HepG2 (cell line): ENCODE results near the gene NEURL1.

Experiments
- RFX5 ChIP-seq: IDR thresholded peaks from 2 replicates; pipeline ENCODE4 v1.6.1; 2011; ENCODE audit warnings: low read depth, low read length, improper control_type of control experiment
- ZNF24 ChIP-seq: fragments of 450-650 bp; IDR thresholded peaks from 2 replicates; pipeline ENCODE4 v1.6.1; 2017; ENCODE audit warnings: antibody characterized with exemption, mild to moderate bottlenecking
- ZNF274 ChIP-seq: sonication (generic); formaldehyde crosslinking; IDR thresholded peaks from 2 replicates; pipeline ENCODE4 v1.5.1; 2020; ENCODE audit warnings: mild to moderate bottlenecking, missing genetic modification reagents

DNA sequence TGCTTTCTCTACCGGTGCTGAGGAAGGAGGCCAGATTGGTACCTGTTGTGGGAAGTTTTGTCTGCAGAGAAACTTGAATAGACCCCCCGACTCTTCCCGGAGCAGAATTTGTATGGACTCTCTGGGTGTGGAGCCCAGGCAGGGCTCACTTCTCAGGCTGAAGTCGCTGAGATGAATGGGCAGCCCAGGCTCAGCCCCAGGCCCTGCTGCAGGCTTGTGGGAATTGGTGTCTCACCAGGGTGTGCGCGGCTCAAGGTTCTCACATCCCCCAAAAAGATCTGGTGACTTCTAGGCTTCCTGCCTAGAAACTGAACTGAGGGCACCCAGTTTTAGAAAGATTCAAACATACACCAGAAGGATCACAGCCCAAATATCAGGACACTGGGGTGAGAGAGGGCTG, 103.5 kb downstream of the NEURL1 start:
- TF ChIP-seq ZNF24 (no peak), ZNF274 (CRISPR knock-in tag) (no peak), RFX5 (no peak)
